BJ (cell line): ENCODE data around the gene CRISPLD2. TPM values are rescaled to one million over a fixed set of nuclear protein-coding genes. Genes with fewer than 3 reads are reported as not detected.

Experiments used
- CTCF ChIA-PET: fragments of 350-600 bp; formaldehyde crosslinking; extraction: SDS; loops from one replicate; lab custom pipeline; 2021; ENCODE audit warnings: antibody characterized with exemption, inconsistent platforms; lab: Yijun Ruan, JAX
- POLR2A ChIA-PET: fragments of 300-600 bp; sonication (Branson Sonifier 250); formaldehyde crosslinking; extraction: SDS; loops from one replicate; lab custom pipeline; 2021; ENCODE audit warnings: antibody characterized with exemption; lab: Charles Lee
- DNase-seq: peaks from one replicate; pipeline ENCODE4 v3.0.0-alpha.2; 2011; ENCODE audit warnings: low read depth
- H3K27me3 ChIP-seq: 2 replicates; pipeline ENCODE4 v1.6.0; 2011; ENCODE audit warnings: low read length; ENCODE audit not compliant: control insufficient read depth, insufficient read depth
- H3K36me3 ChIP-seq: 2 replicates; pipeline ENCODE4 v1.5.1; 2011; ENCODE audit warnings: low read length; ENCODE audit not compliant: control insufficient read depth, insufficient read depth
- H3K4me3 ChIP-seq: 2 replicates; pipeline ENCODE4 v1.5.1; 2011; ENCODE audit warnings: low read depth, mild to moderate bottlenecking, control low read depth, low read length
- polyA plus RNA-seq: library from polyadenylated mRNA; depleted of rRNA; stranded (reverse); fragments of >200 nt; gene quantifications from 2 replicates; pipeline ENCODE4 v1.2.3, GENCODE V29; 2011
- TF ChIP-seq, protein P1 (sequence below): IDR thresholded peaks from 2 replicates; pipeline ENCODE4 v1.5.1; 2011; ENCODE audit warnings: low read depth, mild to moderate bottlenecking, control low read depth, inconsistent platforms, low read length, moderate library complexity; ENCODE audit not compliant: insufficient read depth

The CRISPLD2 gene
- polyA plus RNA-seq, 1 experiment = 183 TPM

DNA sequence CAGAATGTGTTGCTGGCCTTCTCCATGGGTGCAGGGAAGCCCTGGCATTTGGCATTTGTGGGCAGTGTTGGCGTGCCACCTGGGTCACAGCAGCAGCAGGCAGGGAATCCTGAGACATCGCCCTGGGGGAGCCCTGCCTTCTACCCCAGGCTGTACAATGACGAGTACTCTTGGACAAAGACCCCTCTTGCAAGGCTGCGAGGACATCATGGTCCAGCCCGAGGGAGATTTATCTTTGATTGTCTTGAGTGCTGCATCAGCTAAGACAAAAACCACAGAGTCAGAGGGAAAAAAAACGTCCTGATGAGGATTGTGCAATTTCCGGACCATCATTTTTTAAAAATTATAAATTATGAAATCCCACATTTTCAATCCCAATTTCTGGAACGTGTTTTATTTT is 3.7 kb downstream of the CRISPLD2 start:
- Histone ChIP-seq H3K27me3 (no peaks in the 10 kb centered on the region), H3K36me3 (0 out of 2 replicates have a peak, but pooled peaks cover 1% of the 10 kb centered on the region), H3K4me3 (no peak overlapping the region)
- CTCF ChIA-PET = interaction anchor here (0.8 kb wide), 1 partner anchor 129 kb away, joined by 3 read pairs; no protein-coding TSS in a partner anchor
- TF ChIP-seq, protein P1, sequence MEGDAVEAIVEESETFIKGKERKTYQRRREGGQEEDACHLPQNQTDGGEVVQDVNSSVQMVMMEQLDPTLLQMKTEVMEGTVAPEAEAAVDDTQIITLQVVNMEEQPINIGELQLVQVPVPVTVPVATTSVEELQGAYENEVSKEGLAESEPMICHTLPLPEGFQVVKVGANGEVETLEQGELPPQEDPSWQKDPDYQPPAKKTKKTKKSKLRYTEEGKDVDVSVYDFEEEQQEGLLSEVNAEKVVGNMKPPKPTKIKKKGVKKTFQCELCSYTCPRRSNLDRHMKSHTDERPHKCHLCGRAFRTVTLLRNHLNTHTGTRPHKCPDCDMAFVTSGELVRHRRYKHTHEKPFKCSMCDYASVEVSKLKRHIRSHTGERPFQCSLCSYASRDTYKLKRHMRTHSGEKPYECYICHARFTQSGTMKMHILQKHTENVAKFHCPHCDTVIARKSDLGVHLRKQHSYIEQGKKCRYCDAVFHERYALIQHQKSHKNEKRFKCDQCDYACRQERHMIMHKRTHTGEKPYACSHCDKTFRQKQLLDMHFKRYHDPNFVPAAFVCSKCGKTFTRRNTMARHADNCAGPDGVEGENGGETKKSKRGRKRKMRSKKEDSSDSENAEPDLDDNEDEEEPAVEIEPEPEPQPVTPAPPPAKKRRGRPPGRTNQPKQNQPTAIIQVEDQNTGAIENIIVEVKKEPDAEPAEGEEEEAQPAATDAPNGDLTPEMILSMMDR = no peak
- no peak for DNase-seq
- POLR2A ChIA-PET = interaction anchor here (1.1 kb wide), 1 partner anchor 9 kb away, joined by 3 read pairs; no protein-coding TSS in a partner anchor

DNA sequence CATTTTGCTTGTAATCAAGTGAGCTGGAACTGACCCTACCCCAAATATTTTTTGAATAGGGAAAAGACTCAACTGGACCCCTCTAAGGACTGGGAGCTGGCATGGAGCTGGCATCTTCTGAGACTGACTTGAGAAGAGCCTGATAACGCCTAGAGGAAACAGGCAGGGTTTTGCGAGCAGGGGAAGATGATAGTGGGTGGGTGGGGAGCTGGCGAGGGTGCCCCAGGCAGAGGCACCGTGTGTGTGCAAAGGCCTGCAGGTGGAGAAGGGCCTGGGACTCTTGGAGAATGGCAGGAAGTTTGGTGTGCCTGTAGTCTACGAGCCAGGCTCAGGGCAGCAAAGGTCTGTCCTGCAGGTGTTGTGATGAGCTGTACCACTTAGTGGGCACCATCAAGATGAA is 4.1 kb downstream of the CRISPLD2 start:
- POLR2A ChIA-PET = interaction anchor here (1.1 kb wide), 1 partner anchor 8 kb away, joined by 3 read pairs; no protein-coding TSS in a partner anchor

DNA sequence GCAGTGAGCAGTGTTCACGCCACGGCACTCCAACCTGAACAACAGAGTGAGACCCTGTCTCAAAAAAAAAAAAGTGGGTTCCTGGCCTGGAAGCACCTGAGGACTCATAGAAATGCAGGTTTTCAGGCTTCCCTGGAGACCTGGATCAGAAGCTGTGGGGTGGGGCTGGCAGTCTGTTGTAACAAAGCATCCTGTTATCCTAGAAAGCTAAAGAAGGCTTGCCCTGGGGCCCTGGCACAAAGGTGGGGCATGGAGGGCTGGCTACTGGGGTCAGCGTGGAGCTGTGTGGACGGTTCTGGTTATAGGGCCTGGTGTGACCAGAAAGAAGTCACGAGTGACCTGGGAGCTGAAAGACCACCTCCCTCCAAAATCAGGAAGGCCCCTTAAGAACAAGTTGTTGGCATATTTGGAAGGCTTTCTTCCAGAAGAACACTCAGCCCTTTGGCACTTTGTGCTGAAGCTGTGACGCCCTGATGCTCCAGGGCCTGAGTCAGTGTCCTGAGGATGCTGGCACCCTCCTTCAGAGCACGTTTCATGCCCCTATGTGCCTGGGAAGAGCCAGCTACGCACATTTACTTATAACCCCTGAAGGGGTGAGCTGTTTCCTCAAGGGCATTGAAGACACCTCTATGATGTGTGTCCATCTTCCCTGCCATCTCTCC is 6.2 kb downstream of the CRISPLD2 start:
- POLR2A ChIA-PET = interaction anchor here (0.5 kb wide), 1 partner anchor 186 kb away, joined by 4 read pairs; no protein-coding TSS in a partner anchor
- no peak for DNase-seq
- Histone ChIP-seq H3K36me3 (0 out of 2 replicates have a peak, but pooled peaks cover 1% of the 10 kb centered on the region), H3K4me3 (no peak overlapping the region), H3K27me3 (no peaks in the 10 kb centered on the region)
- TF ChIP-seq, protein P1 = no peak
- CTCF ChIA-PET = interaction anchor here (0.7 to 1.0 kb wide), 2 partner anchors 51 to 208 kb away, joined by 3 read pairs; no protein-coding TSS in a partner anchor

More for the DNA sequence above, 4.1 kb downstream of the CRISPLD2 start:
- no peak for DNase-seq
- CTCF ChIA-PET = interaction anchor here (0.8 kb wide), 2 partner anchors 9 to 128 kb away, joined by 3 read pairs; no protein-coding TSS in a partner anchor
- no peaks in the 10 kb centered on the region for H3K27me3 ChIP-seq
- 0 out of 2 replicates have a peak, but pooled peaks cover 1% of the 10 kb centered on the region for H3K36me3 ChIP-seq
- H3K4me3 ChIP-seq = no peak overlapping the region
- TF ChIP-seq, protein P1 = no peak

DNA sequence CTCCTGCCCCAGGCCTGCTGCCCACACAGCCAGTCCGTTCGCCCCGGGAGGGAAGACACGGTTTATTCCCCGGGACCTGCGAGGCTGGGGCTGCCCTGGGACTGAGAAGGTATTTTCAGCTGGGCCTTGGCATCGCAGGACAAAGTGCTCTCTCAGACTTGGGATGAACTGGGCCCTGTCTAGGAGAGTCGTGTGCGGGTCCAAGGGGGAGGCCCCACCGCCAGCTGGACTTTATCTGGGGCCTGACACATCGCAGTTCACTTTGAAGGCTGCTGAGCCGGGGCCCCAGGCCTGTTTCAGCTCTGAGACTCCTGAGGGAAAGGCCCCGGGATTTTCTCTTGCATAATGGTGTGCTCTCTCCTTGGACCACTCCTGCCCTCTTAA is 6.8 kb downstream of the CRISPLD2 start:
- Histone ChIP-seq H3K36me3 (0 out of 2 replicates have a peak, but pooled peaks cover 1% of the 10 kb centered on the region), H3K4me3 (no peak overlapping the region), H3K27me3 (no peaks in the 10 kb centered on the region)
- ChIA-PET CTCF (interaction anchor here (0.7 kb wide), 1 partner anchor 208 kb away, joined by 3 read pairs; no protein-coding TSS in a partner anchor), POLR2A (interaction anchor here (0.6 kb wide), 1 partner anchor 1566 kb away, joined by 11 read pairs; no protein-coding TSS in a partner anchor)
- TF ChIP-seq, protein P1 = no peak
- no peak for DNase-seq

DNA sequence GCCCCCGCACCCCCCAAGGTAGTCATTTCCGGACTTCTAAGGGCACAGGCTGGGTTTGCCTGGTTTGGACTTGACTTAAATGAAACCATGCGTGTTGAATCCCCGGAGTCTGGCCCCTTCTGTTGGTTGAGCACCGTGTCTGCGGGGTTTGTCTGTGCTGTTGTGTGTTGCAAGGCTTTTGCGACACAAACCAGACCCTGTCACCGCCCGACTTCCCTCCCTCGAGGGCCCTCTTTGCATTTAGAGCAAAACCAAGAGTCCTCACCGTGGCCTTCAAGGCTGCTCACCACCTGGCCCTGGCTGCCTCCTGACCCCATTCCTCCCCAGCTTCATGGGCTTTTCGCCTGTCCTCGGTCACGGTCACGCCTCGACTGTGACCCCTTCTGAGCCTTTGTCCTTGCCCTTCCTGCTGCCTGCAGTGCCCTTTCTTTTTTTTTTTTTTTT is 7.4 kb downstream of the CRISPLD2 start:
- TF ChIP-seq, protein P1 = no peak
- CTCF ChIA-PET = no interaction called here
- Histone ChIP-seq H3K4me3 (no peak overlapping the region), H3K27me3 (no peaks in the 10 kb centered on the region), H3K36me3 (0 out of 2 replicates have a peak, but pooled peaks cover 1% of the 10 kb centered on the region)
- POLR2A ChIA-PET = interaction anchor here (0.6 kb wide), 1 partner anchor 1565 kb away, joined by 11 read pairs; no protein-coding TSS in a partner anchor
- no peak for DNase-seq
